HG03342 (cell line): ENCODE measurements around the gene ARID3B.
"Not testable (repeated sequence)": the region's sequence is repeated elsewhere in the genome, so short reads cannot be mapped to it uniquely, and the experiment has no call there.

ENCODE experiments used
- ATAC-seq: cut with Tn5 transposase; IDR thresholded peaks from one replicate; pipeline ENCODE4 v1.9.1; 2021; ENCODE audit warnings: mild to moderate bottlenecking, moderate library complexity; ENCODE audit not compliant: unreplicated experiment

The ARID3B gene

GRCh38 chr15:74618841-74619596 lies 78.0 kb downstream of the ARID3B start:
- ATAC-seq, result no peak

- ATAC-seq, result no peak
Measured at GRCh38 chr15:74619916-74620635, 79.1 kb downstream of the ARID3B start.

- ATAC-seq, result no peak
Measured at GRCh38 chr15:74620636-74621545, 79.9 kb downstream of the ARID3B start.

GRCh38 chr15:74621546-74621920 lies 80.5 kb downstream of the ARID3B start:
- no peak for ATAC-seq

- ATAC-seq, result no peak
Measured at GRCh38 chr15:74621936-74622335, 80.9 kb downstream of the ARID3B start.

GRCh38 chr15:74622758-74623157 lies 81.7 kb downstream of the ARID3B start:
- no peak for ATAC-seq

GRCh38 chr15:74624020-74624602 lies 83.1 kb downstream of the ARID3B start:
- ATAC-seq, result no peak

- ATAC-seq, result no peak
Measured at GRCh38 chr15:74625693-74626092, 84.7 kb downstream of the ARID3B start.

GRCh38 chr15:74626336-74626735 lies 85.3 kb downstream of the ARID3B start:
- ATAC-seq, result no peak

GRCh38 chr15:74626752-74627692 lies 86.0 kb downstream of the ARID3B start:
- ATAC-seq, result peak; percentile 50

- ATAC-seq, result no peak
Measured at GRCh38 chr15:74627766-74628165, 86.7 kb downstream of the ARID3B start.

- ATAC-seq, result no peak
Measured at GRCh38 chr15:74628199-74628598, 87.2 kb downstream of the ARID3B start.

- ATAC-seq, result no peak
Measured at GRCh38 chr15:74628949-74629348, 87.9 kb downstream of the ARID3B start.

- ATAC-seq, result not testable (repeated sequence)
Measured at GRCh38 chr15:74629696-74630095, 88.7 kb downstream of the ARID3B start.

GRCh38 chr15:74630284-74631086 lies 89.5 kb downstream of the ARID3B start:
- no peak for ATAC-seq

GRCh38 chr15:74631087-74631385 lies 90.0 kb downstream of the ARID3B start:
- ATAC-seq, result no peak

- ATAC-seq, result no peak
Measured at GRCh38 chr15:74631408-74631807, 90.4 kb downstream of the ARID3B start.

- no peak for ATAC-seq
Measured at GRCh38 chr15:74631935-74632560, 91.0 kb downstream of the ARID3B start.

GRCh38 chr15:74632601-74633000 lies 91.6 kb downstream of the ARID3B start:
- no peak for ATAC-seq
